Choroid plexus epithelial cell (primary cell): ENCODE data around the gene CREB3L2.

Source experiments
- DNase-seq: peaks from one replicate; pipeline ENCODE4 v3.0.0-alpha.2; 2010; ENCODE audit warnings: low read depth
- H3K4me3 ChIP-seq: 2 replicates; pipeline ENCODE4 v1.5.1; 2011; ENCODE audit warnings: low read depth, mild to moderate bottlenecking, control low read depth, low read length, moderate library complexity
- CTCF ChIP-seq: conservative IDR thresholded peaks from 2 replicates; pipeline ENCODE4 v1.5.1; 2011; ENCODE audit warnings: low read depth, mild to moderate bottlenecking, control low read depth, inconsistent platforms, low read length, moderate library complexity

CREB3L2 gene

DNA sequence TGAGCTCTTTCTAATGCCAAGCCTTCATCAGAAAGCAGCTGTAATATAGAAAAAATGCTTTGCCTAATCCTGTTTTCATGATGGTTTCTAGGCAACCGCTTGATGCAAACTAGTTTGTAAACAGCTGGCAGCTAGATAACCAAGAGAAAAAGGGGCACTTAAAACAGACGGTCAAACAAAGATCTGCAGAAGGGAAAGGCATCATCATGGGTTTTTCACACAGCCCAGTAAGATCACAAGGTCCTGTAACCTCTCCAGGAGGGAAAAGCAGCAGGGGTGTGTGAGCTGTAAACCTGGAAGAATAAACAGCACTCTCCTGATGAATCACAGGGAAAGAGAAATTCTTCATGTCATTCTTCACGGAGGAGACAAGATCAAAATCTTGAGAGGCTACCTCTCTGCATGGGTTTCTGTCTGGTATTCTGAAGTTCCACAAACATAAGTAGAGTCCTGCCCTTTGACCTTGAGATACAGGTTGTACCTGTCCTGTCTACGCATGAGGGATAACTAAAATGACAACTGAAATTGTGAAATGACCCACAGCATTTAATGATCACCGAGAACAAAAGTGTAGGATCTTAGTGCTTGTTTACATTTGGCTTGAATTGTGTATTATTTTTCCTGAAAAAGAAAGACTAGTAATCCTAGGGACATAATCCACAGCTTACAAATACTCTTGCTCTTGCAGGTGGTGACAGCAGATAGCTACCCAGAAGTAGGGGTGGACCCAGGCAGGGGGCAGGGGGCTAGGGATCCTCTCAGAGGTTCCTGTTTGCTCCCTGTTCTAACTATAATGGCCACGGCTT, 48.0 kb downstream of the CREB3L2 start:
- no peak overlapping the region for H3K4me3 ChIP-seq
- peak; percentile 89 for DNase-seq
- TF ChIP-seq CTCF, result no peak

DNA sequence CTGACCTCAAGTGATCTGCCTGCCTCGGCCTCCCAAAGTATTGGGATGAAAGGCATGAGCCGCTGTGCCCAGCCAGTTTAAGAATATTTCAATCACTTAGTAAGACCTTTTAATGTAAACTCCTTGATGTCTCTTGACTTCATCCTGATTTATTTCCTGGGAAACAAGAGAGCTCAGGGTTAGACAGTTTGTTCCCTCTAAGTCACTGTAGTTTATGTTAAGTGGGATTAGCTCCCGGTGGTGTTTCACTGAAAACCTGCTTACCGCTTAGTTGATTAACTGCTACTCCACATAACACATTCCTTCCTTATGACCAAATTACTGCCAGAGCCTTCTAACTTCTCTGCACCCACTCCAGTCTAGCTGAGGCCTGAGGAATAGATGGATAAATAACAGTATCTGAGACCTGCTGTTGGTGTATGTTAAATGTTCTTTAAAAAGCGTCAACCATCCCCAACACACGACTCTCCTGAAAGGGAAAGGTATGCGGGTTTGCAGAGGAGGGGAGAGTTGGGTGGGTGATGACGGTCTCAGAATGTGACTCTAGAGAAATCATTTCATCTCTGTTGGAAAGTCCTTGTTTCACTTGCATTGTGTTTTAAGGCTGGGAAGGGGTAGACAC, 48.7 kb downstream of the CREB3L2 start:
- H3K4me3 ChIP-seq, result no peak overlapping the region
- no peak for TF ChIP-seq CTCF
- DNase-seq, result peak; percentile 81

GRCh38 chr7:137952426-137952805, 49.5 kb downstream of the CREB3L2 start:
- no peak for TF ChIP-seq CTCF
- no peak for DNase-seq

GRCh38 chr7:137951700-137952425, 50.0 kb downstream of the CREB3L2 start:
- TF ChIP-seq CTCF, result no peak
- no peak for DNase-seq
- no peak overlapping the region for H3K4me3 ChIP-seq

More at GRCh38 chr7:137952426-137952805, 49.5 kb downstream of the CREB3L2 start:
- no peak overlapping the region for H3K4me3 ChIP-seq

GRCh38 chr7:137950967-137951366, 50.9 kb downstream of the CREB3L2 start:
- no peak for TF ChIP-seq CTCF
- no peak for DNase-seq
- no peak overlapping the region for H3K4me3 ChIP-seq

- DNase-seq, result no peak
- H3K4me3 ChIP-seq, result no peak overlapping the region
- TF ChIP-seq CTCF, result no peak
Observed at GRCh38 chr7:137950263-137950621, 51.6 kb downstream of the CREB3L2 start.
